HPDE6-E6E7 (cell line): ENCODE measurements around the gene MAP2K5.
A peak's percentile ranks its signal among the peaks of the same experiment; 100 is the strongest.

Experiments
- DNase-seq: peaks from one replicate; pipeline ENCODE4 v3.0.0; 2011; ENCODE audit warnings: missing footprints; ENCODE audit errors: extremely low spot score

MAP2K5 gene

GRCh38 chr15:67542420-67543347 is at the start of gene MAP2K5:
MAP2K5 (plus strand) TSS chr15:67542703; CDS start chr15:67543336, 633 bp downstream.
- DNase-seq = peak; percentile 49

- DNase-seq = no peak
Measured at GRCh38 chr15:67495585-67495984, 46.9 kb upstream of the MAP2K5 start.

GRCh38 chr15:67501177-67501835 is 41.2 kb upstream of the MAP2K5 start:
- peak; percentile 10 for DNase-seq

- no peak for DNase-seq
Measured at GRCh38 chr15:67501836-67502461, 40.6 kb upstream of the MAP2K5 start.

GRCh38 chr15:67504056-67504455 is 38.4 kb upstream of the MAP2K5 start:
- DNase-seq = no peak

- DNase-seq = no peak
Measured at GRCh38 chr15:67504796-67505195, 37.7 kb upstream of the MAP2K5 start.

- no peak for DNase-seq
Measured at GRCh38 chr15:67505675-67506572, 36.6 kb upstream of the MAP2K5 start.

- no peak for DNase-seq
Measured at GRCh38 chr15:67506775-67507747, 35.4 kb upstream of the MAP2K5 start.

GRCh38 chr15:67508407-67508806 is 34.1 kb upstream of the MAP2K5 start:
- DNase-seq = no peak

- no peak for DNase-seq
Measured at GRCh38 chr15:67509918-67510317, 32.6 kb upstream of the MAP2K5 start.

GRCh38 chr15:67510597-67511190 is 31.8 kb upstream of the MAP2K5 start:
- DNase-seq = no peak

GRCh38 chr15:67511606-67512005 is 30.9 kb upstream of the MAP2K5 start:
- DNase-seq = no peak

GRCh38 chr15:67512140-67512539 is 30.4 kb upstream of the MAP2K5 start:
- no peak for DNase-seq

GRCh38 chr15:67512933-67513714 is 29.4 kb upstream of the MAP2K5 start:
- DNase-seq = no peak

- no peak for DNase-seq
Measured at GRCh38 chr15:67515090-67515489, 27.4 kb upstream of the MAP2K5 start.

GRCh38 chr15:67515557-67515956 is 26.9 kb upstream of the MAP2K5 start:
- DNase-seq = no peak

GRCh38 chr15:67520321-67521028 is 22.0 kb upstream of the MAP2K5 start:
- DNase-seq = no peak

GRCh38 chr15:67521029-67521782 is 21.3 kb upstream of the MAP2K5 start, which contains the start of gene C15orf61:
C15orf61 (plus strand) TSS chr15:67521131; CDS start chr15:67521249, 118 bp downstream.
- peak; percentile 93 for DNase-seq
